ENCODE data around the gene MBNL2.
A peak's percentile ranks its signal among the peaks of the same experiment; 100 is the strongest.

The MBNL2 gene

DNA sequence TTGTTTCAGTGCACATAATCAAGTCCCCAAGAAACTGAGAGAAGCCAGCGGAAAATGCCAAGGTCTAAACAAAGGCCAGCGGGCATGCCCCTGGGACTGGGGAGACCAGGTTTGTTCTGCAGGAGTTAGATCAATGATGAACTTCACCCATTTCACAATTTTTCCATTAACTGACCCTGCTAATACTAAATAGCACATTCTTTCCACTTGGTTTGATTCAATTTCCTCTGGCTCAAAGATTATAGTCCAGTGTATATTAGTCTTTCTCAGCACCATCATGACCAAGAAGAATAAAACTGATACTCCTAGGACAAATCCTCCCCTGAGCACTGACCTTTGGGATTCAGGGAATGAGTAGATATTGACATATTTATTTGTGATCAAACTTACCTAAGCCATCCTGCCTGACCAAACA is 66.4 kb downstream of the MBNL2 start:
- Mint-ChIP-seq H3K4me1 (peaks cover 24% of the 10 kb centered on the region), H3K27me3 (ENCODE audit: low read depth) (no peaks in the 10 kb centered on the region), H3K36me3 (ENCODE audit: low read depth) (peaks cover 20% of the 10 kb centered on the region), H3K4me3 (no peak overlapping the region), H3K9me3 (no peaks in the 10 kb centered on the region), H3K27ac (peak overlapping the region in 1 of 3 experiments; percentile 63)
- TF ChIP-seq, protein P1, sequence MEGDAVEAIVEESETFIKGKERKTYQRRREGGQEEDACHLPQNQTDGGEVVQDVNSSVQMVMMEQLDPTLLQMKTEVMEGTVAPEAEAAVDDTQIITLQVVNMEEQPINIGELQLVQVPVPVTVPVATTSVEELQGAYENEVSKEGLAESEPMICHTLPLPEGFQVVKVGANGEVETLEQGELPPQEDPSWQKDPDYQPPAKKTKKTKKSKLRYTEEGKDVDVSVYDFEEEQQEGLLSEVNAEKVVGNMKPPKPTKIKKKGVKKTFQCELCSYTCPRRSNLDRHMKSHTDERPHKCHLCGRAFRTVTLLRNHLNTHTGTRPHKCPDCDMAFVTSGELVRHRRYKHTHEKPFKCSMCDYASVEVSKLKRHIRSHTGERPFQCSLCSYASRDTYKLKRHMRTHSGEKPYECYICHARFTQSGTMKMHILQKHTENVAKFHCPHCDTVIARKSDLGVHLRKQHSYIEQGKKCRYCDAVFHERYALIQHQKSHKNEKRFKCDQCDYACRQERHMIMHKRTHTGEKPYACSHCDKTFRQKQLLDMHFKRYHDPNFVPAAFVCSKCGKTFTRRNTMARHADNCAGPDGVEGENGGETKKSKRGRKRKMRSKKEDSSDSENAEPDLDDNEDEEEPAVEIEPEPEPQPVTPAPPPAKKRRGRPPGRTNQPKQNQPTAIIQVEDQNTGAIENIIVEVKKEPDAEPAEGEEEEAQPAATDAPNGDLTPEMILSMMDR (IDR thresholded peaks at IDR 0.05; ENCODE audit: unreplicated experiment in 3 of 3), result no peak

DNA sequence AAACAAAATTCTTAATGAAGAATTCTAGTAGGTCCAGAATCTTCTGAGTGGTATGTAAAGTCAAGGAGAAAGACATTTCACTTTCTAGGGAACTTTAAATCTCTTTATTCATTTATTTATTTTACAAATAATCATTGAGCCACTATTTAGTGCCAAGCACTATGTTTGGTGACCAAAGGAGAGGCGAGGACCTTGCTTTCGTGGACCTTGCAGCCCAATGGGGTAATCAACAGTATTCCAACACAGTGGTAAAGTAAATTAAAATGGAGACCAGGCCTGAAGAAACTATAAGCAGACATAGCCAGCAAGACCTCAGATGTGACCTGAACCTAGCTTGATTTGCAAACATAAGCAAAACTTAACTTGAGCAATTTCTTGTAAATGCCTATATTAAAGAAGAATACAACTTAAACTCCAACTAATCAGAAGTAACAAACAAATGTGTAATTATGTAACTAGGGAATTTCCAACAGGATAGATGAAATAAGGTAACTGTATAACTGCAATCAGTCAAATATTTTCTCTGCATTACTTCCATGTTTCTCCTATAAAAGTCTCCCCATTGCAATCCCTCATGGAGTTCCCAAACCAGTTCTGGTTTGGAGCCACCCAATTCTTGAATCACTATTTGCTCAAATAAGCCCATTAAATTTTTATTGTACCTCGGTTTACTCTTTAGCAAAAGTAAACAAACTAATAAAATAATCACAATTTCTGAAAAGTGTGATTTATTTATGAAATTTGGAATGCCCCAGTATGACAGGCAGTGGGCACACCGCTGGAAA is 67.6 kb downstream of the MBNL2 start:
- Mint-ChIP-seq H3K9me3 (no peaks in the 10 kb centered on the region), H3K4me3 (no peak overlapping the region), H3K27ac (no peak overlapping the region), H3K4me1 (peaks cover 34% of the 10 kb centered on the region), H3K27me3 (ENCODE audit: low read depth) (no peaks in the 10 kb centered on the region), H3K36me3 (ENCODE audit: low read depth) (peaks cover 20% of the 10 kb centered on the region)
- TF ChIP-seq, protein P1 (IDR thresholded peaks at IDR 0.05; ENCODE audit: unreplicated experiment in 3 of 3), result no peak

DNA sequence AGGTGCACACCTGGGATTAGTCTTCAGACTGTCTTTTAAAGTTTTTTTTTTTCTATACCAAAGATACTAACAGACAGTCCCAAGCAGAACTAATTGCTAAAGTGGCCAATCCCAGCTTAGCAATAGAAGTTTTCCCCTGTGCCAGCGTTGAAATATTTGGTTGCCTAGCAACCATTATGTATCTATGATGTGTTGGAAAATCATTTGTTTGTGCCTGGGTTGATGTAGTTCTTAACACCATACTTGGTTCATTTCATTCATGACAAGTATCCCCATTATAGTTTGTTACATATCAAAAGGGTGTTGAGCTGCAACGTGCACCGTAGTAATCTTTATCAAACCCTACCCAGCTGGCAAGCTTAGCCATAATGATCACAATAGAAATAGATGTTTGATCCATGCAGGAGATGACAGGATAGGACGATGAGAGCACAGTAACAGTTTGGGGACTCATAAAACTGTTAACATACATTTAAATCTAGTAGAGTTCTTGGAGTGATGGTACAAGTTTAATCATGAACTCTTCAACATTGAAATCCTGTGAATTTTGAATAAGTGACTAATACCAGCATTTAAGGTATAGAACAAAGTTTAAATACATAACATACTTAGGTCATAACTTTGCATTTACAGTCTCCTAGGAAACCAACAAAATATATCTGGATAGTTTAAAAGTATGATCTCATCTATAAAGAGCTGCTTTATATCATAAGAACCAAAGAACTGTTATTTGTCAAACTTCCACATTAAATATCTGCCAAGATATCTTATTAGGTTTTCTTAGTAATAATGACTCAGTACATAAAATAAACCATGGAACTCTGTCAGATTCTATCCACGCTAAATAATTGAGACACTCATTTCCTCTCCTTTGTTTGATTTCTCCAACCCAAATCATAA is 73.4 kb downstream of the MBNL2 start:
- Mint-ChIP-seq H3K27me3 (ENCODE audit: low read depth) (no peaks in the 10 kb centered on the region), H3K4me1 (peaks cover 29% of the 10 kb centered on the region), H3K9me3 (no peaks in the 10 kb centered on the region), H3K36me3 (ENCODE audit: low read depth) (peaks cover 12% of the 10 kb centered on the region), H3K4me3 (no peak overlapping the region), H3K27ac (no peak overlapping the region)
- TF ChIP-seq, protein P1 (IDR thresholded peaks at IDR 0.05; ENCODE audit: unreplicated experiment in 3 of 3), result no peak

DNA sequence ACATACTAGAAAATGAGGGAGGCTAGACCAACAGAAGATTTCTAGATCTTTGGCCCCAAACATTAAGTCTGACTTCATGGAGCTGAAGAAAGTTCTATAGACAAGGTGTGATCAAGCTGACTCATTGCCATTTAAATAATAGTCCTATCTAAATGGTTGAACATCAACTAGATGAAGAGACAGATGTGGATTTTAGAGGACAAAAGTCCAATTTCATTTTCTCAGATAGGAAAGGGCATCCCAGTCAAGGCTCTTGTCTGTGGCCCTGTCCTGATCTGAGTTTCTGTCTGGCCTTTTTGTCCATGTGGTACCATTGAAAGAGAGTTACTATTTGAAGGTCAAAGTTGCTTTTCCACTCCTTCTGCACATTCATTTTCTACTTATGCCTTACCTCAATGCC is 74.6 kb downstream of the MBNL2 start:
- Mint-ChIP-seq H3K4me1 (peaks cover 24% of the 10 kb centered on the region), H3K27ac (no peak overlapping the region), H3K27me3 (ENCODE audit: low read depth) (no peaks in the 10 kb centered on the region), H3K4me3 (no peak overlapping the region), H3K36me3 (ENCODE audit: low read depth) (peaks cover 7% of the 10 kb centered on the region), H3K9me3 (no peaks in the 10 kb centered on the region)
- TF ChIP-seq, protein P1 (IDR thresholded peaks at IDR 0.05; ENCODE audit: unreplicated experiment in 3 of 3), result no peak

DNA sequence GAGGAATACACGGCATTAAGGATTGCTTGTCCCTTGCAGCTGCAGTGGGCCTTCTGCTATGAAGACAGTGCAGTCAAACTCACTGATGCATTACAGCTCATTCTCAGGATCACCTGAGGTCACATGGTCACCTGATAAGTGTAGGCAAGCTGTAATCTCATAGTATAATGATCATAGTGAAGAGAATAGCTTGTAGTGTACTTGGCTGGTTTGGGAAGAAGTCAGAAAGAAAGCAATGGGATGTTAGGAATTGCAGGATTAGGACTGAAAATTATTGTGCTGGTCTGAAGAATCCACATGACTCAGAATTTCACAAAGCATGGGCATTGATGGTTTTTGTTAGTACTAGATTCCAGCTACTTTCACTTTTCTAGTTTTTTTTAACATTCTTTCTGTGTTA is 76.7 kb downstream of the MBNL2 start:
- Mint-ChIP-seq H3K27ac (no peak overlapping the region), H3K4me3 (no peak overlapping the region), H3K9me3 (no peaks in the 10 kb centered on the region), H3K27me3 (ENCODE audit: low read depth) (no peaks in the 10 kb centered on the region), H3K4me1 (peaks cover 23% of the 10 kb centered on the region), H3K36me3 (ENCODE audit: low read depth) (no peaks in the 10 kb centered on the region)
- TF ChIP-seq, protein P1 (IDR thresholded peaks at IDR 0.05; ENCODE audit: unreplicated experiment in 3 of 3), result no peak

Measured in nephron (organoid).